ENCODE results near the gene NSD2. TPM values are rescaled to one million over a fixed set of nuclear protein-coding genes. Genes with fewer than 3 reads are reported as not detected.

The NSD2 gene
- polyA plus RNA-seq, 1 donor (not counting 4 experiments of a cell fraction or from before 2014, with no cell fraction given) = 22.6 TPM

- Histone ChIP-seq H3K79me2 (ENCODE audit: control insufficient read depth, insufficient read depth, low read length) (peaks cover 63% of the 10 kb centered on the region), H3K4me2 (ENCODE audit: control insufficient read depth, extremely low read depth, insufficient read depth, low read depth, low read length) (no peak overlapping the region), H4K20me1 (ENCODE audit: control insufficient read depth, extremely low read depth, insufficient read depth, low read length) (no peaks in the 10 kb centered on the region), H3K27ac (ENCODE audit: control insufficient read depth, insufficient read depth, low read length) (no peak overlapping the region), H2AFZ (ENCODE audit: control insufficient read depth, low read length) (no peak overlapping the region), H3K9me3 (ENCODE audit: control insufficient read depth, low read depth, low read length) (no peaks in the 10 kb centered on the region), H3K36me3 (ENCODE audit: control insufficient read depth in 2 of 2, extremely low read depth in 1 of 2, insufficient read depth in 2 of 2, low read length in 2 of 2) (peaks cover 0 to 4% of the 10 kb centered on the region in 2 experiments), H3K4me1 (ENCODE audit: control insufficient read depth, extremely low read depth, insufficient read depth, low read length) (peaks cover 17% of the 10 kb centered on the region), H3K27me3 (ENCODE audit: control insufficient read depth, extremely low read depth, insufficient read depth, low read length) (no peaks in the 10 kb centered on the region), H3K9ac (ENCODE audit: control insufficient read depth, extremely low read depth, insufficient read depth, low read length) (no peak overlapping the region), H3K4me3 (ENCODE audit: control insufficient read depth in 2 of 3, extremely low read depth in 1 of 3, insufficient read depth in 2 of 3, low read depth in 1 of 3, low read length in 3 of 3) (no peak overlapping the region), H3K9me1 (ENCODE audit: control insufficient read depth, extremely low read depth, insufficient read depth, low read length) (no peaks in the 10 kb centered on the region)
- no peak for DNase-seq (ENCODE audit: low read depth, low spot score)
- FAIRE-seq = no peak
- no peak for TF ChIP-seq EZH2 (IDR thresholded peaks at IDR 0.05; ENCODE audit: low read length)
- TF ChIP-seq, protein P1, sequence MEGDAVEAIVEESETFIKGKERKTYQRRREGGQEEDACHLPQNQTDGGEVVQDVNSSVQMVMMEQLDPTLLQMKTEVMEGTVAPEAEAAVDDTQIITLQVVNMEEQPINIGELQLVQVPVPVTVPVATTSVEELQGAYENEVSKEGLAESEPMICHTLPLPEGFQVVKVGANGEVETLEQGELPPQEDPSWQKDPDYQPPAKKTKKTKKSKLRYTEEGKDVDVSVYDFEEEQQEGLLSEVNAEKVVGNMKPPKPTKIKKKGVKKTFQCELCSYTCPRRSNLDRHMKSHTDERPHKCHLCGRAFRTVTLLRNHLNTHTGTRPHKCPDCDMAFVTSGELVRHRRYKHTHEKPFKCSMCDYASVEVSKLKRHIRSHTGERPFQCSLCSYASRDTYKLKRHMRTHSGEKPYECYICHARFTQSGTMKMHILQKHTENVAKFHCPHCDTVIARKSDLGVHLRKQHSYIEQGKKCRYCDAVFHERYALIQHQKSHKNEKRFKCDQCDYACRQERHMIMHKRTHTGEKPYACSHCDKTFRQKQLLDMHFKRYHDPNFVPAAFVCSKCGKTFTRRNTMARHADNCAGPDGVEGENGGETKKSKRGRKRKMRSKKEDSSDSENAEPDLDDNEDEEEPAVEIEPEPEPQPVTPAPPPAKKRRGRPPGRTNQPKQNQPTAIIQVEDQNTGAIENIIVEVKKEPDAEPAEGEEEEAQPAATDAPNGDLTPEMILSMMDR (optimal IDR thresholded peaks at IDR 0.05 in 1 of 3, IDR thresholded peaks at IDR 0.05 in 1 of 3, conservative IDR thresholded peaks at IDR 0.05 in 1 of 3; ENCODE audit: extremely low read depth in 1 of 3, insufficient read depth in 2 of 3, low read length in 3 of 3) = no peak
- dilution Hi-C loops (cut with MboI; ENCODE audit: extremely low pct_ligation_motif_present, low sequenced_read_pairs) = no loop called here
Measured at GRCh38 chr4:2006367-2006766, 135.2 kb downstream of the NSD2 start.

DNA sequence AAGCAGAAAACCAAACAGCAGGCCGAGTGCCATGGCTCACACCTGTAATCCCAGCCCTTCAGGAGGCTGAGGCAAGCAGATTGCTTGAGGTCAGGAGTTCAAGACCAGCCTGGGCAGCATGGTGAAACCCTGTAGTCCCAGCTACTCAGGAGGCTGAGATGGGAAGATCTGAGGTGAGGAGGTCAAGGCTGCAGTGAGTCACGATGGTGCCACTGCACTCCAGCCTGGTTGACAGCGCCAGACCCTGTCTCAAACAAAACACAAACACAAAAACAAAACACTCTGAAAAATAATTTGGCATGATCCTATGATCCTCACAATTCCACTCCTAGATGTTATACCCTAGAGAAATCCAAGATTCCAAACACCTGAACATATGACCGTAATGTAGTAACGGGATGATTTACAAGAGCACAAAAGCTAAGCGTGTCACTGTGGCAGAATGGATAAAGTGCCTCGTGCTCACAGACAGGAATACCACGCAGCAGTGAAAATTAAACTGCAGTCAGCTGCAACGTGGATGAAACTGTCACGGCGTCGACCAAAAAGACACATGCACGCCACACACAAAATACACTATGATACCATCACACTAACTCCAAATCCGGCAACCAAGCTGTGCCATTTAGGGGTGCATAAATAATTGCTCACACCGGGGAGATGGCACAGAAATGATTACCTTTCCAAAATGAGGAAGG lies 135.9 kb downstream of the NSD2 start:
- Histone ChIP-seq H2AFZ (ENCODE audit: control insufficient read depth, low read length) (no peak overlapping the region), H3K4me1 (ENCODE audit: control insufficient read depth, extremely low read depth, insufficient read depth, low read length) (peaks cover 17% of the 10 kb centered on the region), H4K20me1 (ENCODE audit: control insufficient read depth, extremely low read depth, insufficient read depth, low read length) (no peaks in the 10 kb centered on the region), H3K27ac (ENCODE audit: control insufficient read depth, insufficient read depth, low read length) (no peak overlapping the region), H3K79me2 (ENCODE audit: control insufficient read depth, insufficient read depth, low read length) (peaks cover 59% of the 10 kb centered on the region), H3K4me3 (ENCODE audit: control insufficient read depth in 2 of 3, extremely low read depth in 1 of 3, insufficient read depth in 2 of 3, low read depth in 1 of 3, low read length in 3 of 3) (peak overlapping the region; percentile 72 to 100 (median 85)), H3K9ac (ENCODE audit: control insufficient read depth, extremely low read depth, insufficient read depth, low read length) (peak overlapping the region; percentile 75), H3K36me3 (ENCODE audit: control insufficient read depth in 2 of 2, extremely low read depth in 1 of 2, insufficient read depth in 2 of 2, low read length in 2 of 2) (peaks cover 0 to 4% of the 10 kb centered on the region in 2 experiments), H3K4me2 (ENCODE audit: control insufficient read depth, extremely low read depth, insufficient read depth, low read depth, low read length) (peak overlapping the region; percentile 91), H3K27me3 (ENCODE audit: control insufficient read depth, extremely low read depth, insufficient read depth, low read length) (no peaks in the 10 kb centered on the region), H3K9me3 (ENCODE audit: control insufficient read depth, low read depth, low read length) (no peaks in the 10 kb centered on the region), H3K9me1 (ENCODE audit: control insufficient read depth, extremely low read depth, insufficient read depth, low read length) (no peaks in the 10 kb centered on the region)
- TF ChIP-seq, protein P1 (optimal IDR thresholded peaks at IDR 0.05 in 1 of 3, IDR thresholded peaks at IDR 0.05 in 1 of 3, conservative IDR thresholded peaks at IDR 0.05 in 1 of 3; ENCODE audit: extremely low read depth in 1 of 3, insufficient read depth in 2 of 3, low read length in 3 of 3) = no peak
- TF ChIP-seq EZH2 (IDR thresholded peaks at IDR 0.05; ENCODE audit: low read length) = no peak
- DNase-seq (ENCODE audit: low read depth, low spot score) (no peak), FAIRE-seq (no peak)
- dilution Hi-C loops (cut with MboI; ENCODE audit: extremely low pct_ligation_motif_present, low sequenced_read_pairs) = no loop called here
